ENCODE results near the gene VEPH1. TPM values are rescaled to one million over a fixed set of nuclear protein-coding genes. Genes with fewer than 3 reads are reported as not detected.

Gene VEPH1
- total RNA-seq, 1 donor from 2014 or later, result 139 TPM

- ATAC-seq (no peak), DNase-seq (no peak)
- Histone ChIP-seq H3K36me3 (no peaks in the 10 kb centered on the region), H3K9me3 (no peaks in the 10 kb centered on the region), H3K4me1 (no peaks in the 10 kb centered on the region), H3K4me3 (no peak overlapping the region), H3K27ac (no peak overlapping the region), H3K27me3 (no peaks in the 10 kb centered on the region)
- intact Hi-C loops (cut with DNase I), result no loop called here
- no peak for TF ChIP-seq CTCF (IDR thresholded peaks at IDR 0.05)
Measured at GRCh38 chr3:157318639-157319288, 184.5 kb downstream of the VEPH1 start.

GRCh38 chr3:157317895-157318294 lies 185.3 kb downstream of the VEPH1 start:
- Histone ChIP-seq H3K36me3 (no peaks in the 10 kb centered on the region), H3K27ac (no peak overlapping the region), H3K9me3 (no peaks in the 10 kb centered on the region), H3K4me1 (no peaks in the 10 kb centered on the region), H3K27me3 (no peaks in the 10 kb centered on the region), H3K4me3 (no peak overlapping the region)
- intact Hi-C loops (cut with DNase I), result no loop called here
- no peak for TF ChIP-seq CTCF (IDR thresholded peaks at IDR 0.05)
- DNase-seq, result no peak
- ATAC-seq, result no peak

- H3K4me3 ChIP-seq, result no peak overlapping the region
- intact Hi-C loops (cut with DNase I), result no loop called here
- H3K36me3 ChIP-seq, result no peaks in the 10 kb centered on the region
- no peak for TF ChIP-seq CTCF (IDR thresholded peaks at IDR 0.05)
- DNase-seq (no peak), ATAC-seq (no peak)
- H3K4me1 ChIP-seq, result no peaks in the 10 kb centered on the region
- no peaks in the 10 kb centered on the region for H3K9me3 ChIP-seq
- H3K27ac ChIP-seq, result no peak overlapping the region
- no peaks in the 10 kb centered on the region for H3K27me3 ChIP-seq
Measured at GRCh38 chr3:157313186-157313585, 190.0 kb downstream of the VEPH1 start.

- Histone ChIP-seq H3K27me3 (no peaks in the 10 kb centered on the region), H3K4me1 (no peaks in the 10 kb centered on the region), H3K36me3 (no peaks in the 10 kb centered on the region), H3K4me3 (no peak overlapping the region), H3K27ac (no peak overlapping the region), H3K9me3 (no peaks in the 10 kb centered on the region)
- intact Hi-C loops (cut with DNase I), result no loop called here
- TF ChIP-seq CTCF (IDR thresholded peaks at IDR 0.05), result no peak
- DNase-seq, result no peak
- ATAC-seq, result no peak
Measured at GRCh38 chr3:157312376-157312745, 190.9 kb downstream of the VEPH1 start.

GRCh38 chr3:157311633-157312375 lies 191.4 kb downstream of the VEPH1 start:
- Histone ChIP-seq H3K4me3 (no peak overlapping the region), H3K27ac (no peak overlapping the region), H3K36me3 (no peaks in the 10 kb centered on the region), H3K9me3 (no peaks in the 10 kb centered on the region), H3K27me3 (no peaks in the 10 kb centered on the region), H3K4me1 (no peaks in the 10 kb centered on the region)
- intact Hi-C loops (cut with DNase I), result no loop called here
- ATAC-seq (no peak), DNase-seq (no peak)
- no peak for TF ChIP-seq CTCF (IDR thresholded peaks at IDR 0.05)
